Stimulated activated CD4-positive, alpha-beta T cell treated with anti-CD3 and anti-CD28 coated beads, Interleukin-1b, Interleukin-23, amount 100 ng/mL, for 4 hours (primary cell): ENCODE measurements around the gene RAB29.

Experiments used
- DNase-seq, 2 donors: peaks; one replicate each; pipeline ENCODE4 v3.0.0-alpha.2; 2020; ENCODE audit warnings: low read depth in 2 of 2

Gene RAB29

GRCh38 chr1:205794011-205794730 is 18.9 kb upstream of the RAB29 start:
- no peak for DNase-seq

GRCh38 chr1:205792961-205793673 is 17.8 kb upstream of the RAB29 start:
- no peak for DNase-seq

- no peak for DNase-seq
These were observed 17.2 kb upstream of the RAB29 start for GRCh38 chr1:205792481-205792881.

GRCh38 chr1:205791568-205792180 is 16.4 kb upstream of the RAB29 start:
- peak; percentile 44 to 50 for DNase-seq

GRCh38 chr1:205787287-205787916 is 12.1 kb upstream of the RAB29 start:
- DNase-seq: no peak

GRCh38 chr1:205786601-205787000 is 11.3 kb upstream of the RAB29 start:
- no peak for DNase-seq

GRCh38 chr1:205785446-205785845 is 10.2 kb upstream of the RAB29 start:
- no peak for DNase-seq

- no peak for DNase-seq
These were observed 8.6 kb upstream of the RAB29 start for GRCh38 chr1:205783904-205784303.

- no peak for DNase-seq
These were observed 8.1 kb upstream of the RAB29 start for GRCh38 chr1:205783433-205783795.

- DNase-seq: no peak
These were observed 7.5 kb upstream of the RAB29 start for GRCh38 chr1:205782627-205783432.

- DNase-seq: no peak
These were observed 5.1 kb upstream of the RAB29 start for GRCh38 chr1:205780335-205780734.

GRCh38 chr1:205777994-205778393 is 2.7 kb upstream of the RAB29 start:
- no peak for DNase-seq

GRCh38 chr1:205775717-205776056 is 405 bp upstream of the RAB29 start:
- no peak for DNase-seq

- peak in 1 of 2 donors; percentile 17 for DNase-seq
These were observed 876 bp downstream of the RAB29 start for GRCh38 chr1:205774198-205775014.

GRCh38 chr1:205772607-205773032 is 2.7 kb downstream of the RAB29 start:
- no peak for DNase-seq

GRCh38 chr1:205770618-205771017 is 4.7 kb downstream of the RAB29 start:
- no peak for DNase-seq

GRCh38 chr1:205769641-205770365 is 5.5 kb downstream of the RAB29 start:
- no peak for DNase-seq

GRCh38 chr1:205767248-205767647 is 8.0 kb downstream of the RAB29 start:
- no peak for DNase-seq

GRCh38 chr1:205766570-205766969 is 8.7 kb downstream of the RAB29 start:
- DNase-seq: no peak

- no peak for DNase-seq
These were observed 9.2 kb downstream of the RAB29 start for GRCh38 chr1:205766038-205766437.
